Neural crest cell (in vitro differentiated cells): Measurements from ENCODE around the gene PCDH19. TPM values are rescaled to one million over a fixed set of nuclear protein-coding genes. Genes with fewer than 3 reads are reported as not detected.

Source experiments
- DNase-seq: peaks from one replicate; pipeline ENCODE4 v3.0.0; 2021; ENCODE audit warnings: low read depth, mixed read lengths, low spot score
- H3K27ac Mint-ChIP-seq: one replicate; pipeline ENCODE4 v1.8.0; 2021; ENCODE audit warnings: mild to moderate bottlenecking, mixed read lengths; ENCODE audit not compliant: unreplicated experiment
- H3K27me3 Mint-ChIP-seq: 2 replicates; pipeline ENCODE4 v1.8.0; 2021; ENCODE audit warnings: low read depth, mild to moderate bottlenecking, mixed read lengths
- H3K36me3 Mint-ChIP-seq: 2 replicates; pipeline ENCODE4 v1.8.0; 2021; ENCODE audit warnings: low read depth, mild to moderate bottlenecking, mixed read lengths
- H3K4me1 Mint-ChIP-seq: 2 replicates; pipeline ENCODE4 v1.8.0; 2021; ENCODE audit warnings: mixed read lengths
- H3K4me3 Mint-ChIP-seq: one replicate; pipeline ENCODE4 v1.8.0; 2021; ENCODE audit warnings: mild to moderate bottlenecking, mixed read lengths
- H3K9me3 Mint-ChIP-seq: 2 replicates; pipeline ENCODE4 v1.8.0; 2021; ENCODE audit warnings: mixed read lengths
- total RNA-seq: library from RNA; stranded (reverse); gene quantifications from 2 replicates; pipeline ENCODE4 v1.2.1, GENCODE V29; 2021
- TF ChIP-seq, protein P1 (sequence below): fragments of 200-600 bp; sonication (generic); conservative IDR thresholded peaks from 2 replicates; pipeline ENCODE4 v1.5.0; 2021; ENCODE audit warnings: antibody characterized with exemption, mild to moderate bottlenecking

Gene PCDH19
- total RNA-seq, 1 donor from 2014 or later: 30.2 TPM

DNA sequence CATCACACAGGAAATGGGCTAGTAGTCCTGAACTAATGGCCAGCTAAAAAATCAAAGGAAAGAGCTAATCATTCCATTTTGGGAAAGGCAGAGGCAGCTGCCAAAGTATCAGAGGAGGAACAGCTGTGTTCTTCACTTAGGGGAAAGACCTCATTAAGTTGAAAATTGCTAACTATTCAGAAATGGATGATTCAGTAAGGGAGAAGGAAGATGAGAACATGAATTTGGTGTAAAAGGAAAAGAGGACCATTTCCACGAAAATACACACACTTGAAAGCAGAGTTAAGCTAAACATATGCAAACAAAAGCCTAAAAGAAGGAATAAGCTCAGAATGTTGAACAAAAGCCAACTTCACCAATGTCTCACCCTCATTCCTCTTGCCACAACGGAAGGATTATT is 90.4 kb downstream of the PCDH19 start:
- TF ChIP-seq, protein P1, sequence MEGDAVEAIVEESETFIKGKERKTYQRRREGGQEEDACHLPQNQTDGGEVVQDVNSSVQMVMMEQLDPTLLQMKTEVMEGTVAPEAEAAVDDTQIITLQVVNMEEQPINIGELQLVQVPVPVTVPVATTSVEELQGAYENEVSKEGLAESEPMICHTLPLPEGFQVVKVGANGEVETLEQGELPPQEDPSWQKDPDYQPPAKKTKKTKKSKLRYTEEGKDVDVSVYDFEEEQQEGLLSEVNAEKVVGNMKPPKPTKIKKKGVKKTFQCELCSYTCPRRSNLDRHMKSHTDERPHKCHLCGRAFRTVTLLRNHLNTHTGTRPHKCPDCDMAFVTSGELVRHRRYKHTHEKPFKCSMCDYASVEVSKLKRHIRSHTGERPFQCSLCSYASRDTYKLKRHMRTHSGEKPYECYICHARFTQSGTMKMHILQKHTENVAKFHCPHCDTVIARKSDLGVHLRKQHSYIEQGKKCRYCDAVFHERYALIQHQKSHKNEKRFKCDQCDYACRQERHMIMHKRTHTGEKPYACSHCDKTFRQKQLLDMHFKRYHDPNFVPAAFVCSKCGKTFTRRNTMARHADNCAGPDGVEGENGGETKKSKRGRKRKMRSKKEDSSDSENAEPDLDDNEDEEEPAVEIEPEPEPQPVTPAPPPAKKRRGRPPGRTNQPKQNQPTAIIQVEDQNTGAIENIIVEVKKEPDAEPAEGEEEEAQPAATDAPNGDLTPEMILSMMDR: no peak
- Mint-ChIP-seq H3K27me3 (no peaks in the 10 kb centered on the region), H3K4me3 (no peak overlapping the region), H3K27ac (no peak overlapping the region), H3K36me3 (peaks cover 18% of the 10 kb centered on the region), H3K4me1 (peaks cover 7% of the 10 kb centered on the region), H3K9me3 (peaks cover 2% of the 10 kb centered on the region)
- no peak for DNase-seq

DNA sequence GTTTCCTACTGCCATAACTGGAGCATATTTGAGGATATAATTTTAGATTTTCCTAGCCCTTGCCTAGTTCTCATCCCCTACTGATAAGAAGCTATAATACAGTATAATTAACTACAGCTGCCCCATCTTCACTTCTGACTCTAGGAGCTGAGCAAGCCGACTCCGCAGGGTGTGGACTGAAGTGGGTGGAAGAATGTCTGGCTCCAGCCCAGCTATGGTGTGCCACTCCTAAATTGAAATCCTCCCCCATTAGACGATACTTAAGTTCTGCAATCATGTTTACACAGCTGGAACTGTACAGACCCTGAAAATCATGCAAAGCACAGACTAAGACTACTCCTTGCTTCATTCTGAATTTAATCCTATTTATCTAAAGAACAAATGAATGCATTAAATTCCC is 93.1 kb downstream of the PCDH19 start:
- Mint-ChIP-seq H3K36me3 (peaks cover 12% of the 10 kb centered on the region), H3K9me3 (peaks cover 2% of the 10 kb centered on the region), H3K27ac (no peak overlapping the region), H3K4me1 (peaks cover 19% of the 10 kb centered on the region), H3K27me3 (peaks cover 4% of the 10 kb centered on the region), H3K4me3 (no peak overlapping the region)
- TF ChIP-seq, protein P1: no peak
- DNase-seq: no peak

GRCh38 chrX:100315566-100315965 is 94.5 kb downstream of the PCDH19 start:
- H3K9me3 Mint-ChIP-seq: peaks cover 2% of the 10 kb centered on the region
- peaks cover 4% of the 10 kb centered on the region for H3K27me3 Mint-ChIP-seq
- H3K36me3 Mint-ChIP-seq: peaks cover 7% of the 10 kb centered on the region
- H3K4me3 Mint-ChIP-seq: no peak overlapping the region
- peaks cover 19% of the 10 kb centered on the region for H3K4me1 Mint-ChIP-seq
- no peak for DNase-seq
- H3K27ac Mint-ChIP-seq: no peak overlapping the region
- TF ChIP-seq, protein P1: no peak

DNA sequence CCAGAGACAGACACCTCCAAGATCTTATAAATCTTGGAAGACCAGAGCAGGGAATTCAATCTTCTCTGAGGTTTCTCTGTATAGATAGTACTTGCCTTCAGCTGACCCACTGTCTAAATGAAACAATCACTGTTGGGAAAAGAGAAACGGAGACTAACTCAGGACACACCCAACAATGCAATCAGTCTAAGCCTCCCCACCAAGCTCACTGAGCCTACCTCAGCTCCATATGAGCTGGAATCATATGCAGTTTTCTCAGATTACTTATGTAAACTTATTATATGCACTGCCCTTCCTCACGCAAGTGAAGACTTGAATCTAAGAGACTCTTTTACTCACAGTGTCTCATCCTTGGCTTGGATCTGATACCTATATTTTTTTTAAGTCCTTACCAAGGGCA is 110.5 kb downstream of the PCDH19 start:
- Mint-ChIP-seq H3K27ac (no peak overlapping the region), H3K4me1 (peaks cover 10% of the 10 kb centered on the region), H3K4me3 (no peak overlapping the region), H3K9me3 (peaks cover 7% of the 10 kb centered on the region), H3K36me3 (peaks cover 15% of the 10 kb centered on the region), H3K27me3 (peaks cover 4% of the 10 kb centered on the region)
- no peak for DNase-seq
- TF ChIP-seq, protein P1: no peak

DNA sequence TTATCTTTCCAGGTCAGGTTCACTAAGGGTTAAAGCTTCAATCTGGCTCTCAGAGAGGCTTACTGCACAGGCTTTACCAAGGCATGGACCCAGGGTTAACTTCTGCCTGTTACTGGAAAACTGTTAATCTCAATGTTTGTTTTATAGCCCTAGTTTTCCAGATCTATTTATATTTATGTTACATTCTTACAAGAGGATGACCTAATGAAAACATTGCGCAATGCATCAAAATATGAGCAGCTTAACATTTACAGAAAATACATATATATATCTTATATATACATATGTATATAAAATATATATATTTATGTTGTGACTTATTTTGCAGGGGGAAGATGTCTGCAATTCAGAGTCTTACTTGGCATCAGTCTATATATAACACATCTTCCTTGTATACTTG is 112.3 kb downstream of the PCDH19 start:
- H3K4me3 Mint-ChIP-seq: no peak overlapping the region
- H3K4me1 Mint-ChIP-seq: peaks cover 10% of the 10 kb centered on the region
- no peak for DNase-seq
- peaks cover 15% of the 10 kb centered on the region for H3K36me3 Mint-ChIP-seq
- peaks cover 2% of the 10 kb centered on the region for H3K9me3 Mint-ChIP-seq
- TF ChIP-seq, protein P1: no peak
- H3K27ac Mint-ChIP-seq: no peak overlapping the region
- no peaks in the 10 kb centered on the region for H3K27me3 Mint-ChIP-seq
